Activated CD4-positive, alpha-beta memory T cell treated with anti-CD3 and anti-CD28 coated beads for 36 hours (primary cell): Measurements from ENCODE around the gene CCDC142. TPM values are rescaled to one million over a fixed set of nuclear protein-coding genes. Genes with fewer than 3 reads are reported as not detected.
"Not testable (repeated sequence)": the region's sequence is repeated elsewhere in the genome, so short reads cannot be mapped to it uniquely, and the experiment has no call there.

Experiments
- CTCF ChIA-PET: fragments of 350-600 bp; sonication (Branson Sonifier 250); formaldehyde crosslinking; loops from one replicate; lab custom pipeline; 2021; ENCODE audit warnings: antibody characterized with exemption, inconsistent platforms; lab: Charles Lee
- POLR2A ChIA-PET: fragments of 350-600 bp; sonication (Branson Sonifier 250); formaldehyde crosslinking; loops from one replicate; lab custom pipeline; 2021; ENCODE audit warnings: antibody characterized with exemption; lab: Charles Lee
- DNase-seq: peaks from one replicate; pipeline ENCODE4 v3.0.0-alpha.2; 2020
- H3K27ac Mint-ChIP-seq: one replicate; pipeline ENCODE4 v1.8.0; 2021; ENCODE audit warnings: mixed read lengths
- H3K27me3 Mint-ChIP-seq: one replicate; pipeline ENCODE4 v1.8.0; 2021; ENCODE audit warnings: mixed read lengths
- H3K36me3 Mint-ChIP-seq: one replicate; pipeline ENCODE4 v1.8.0; 2021; ENCODE audit warnings: mixed read lengths
- H3K4me1 Mint-ChIP-seq: one replicate; pipeline ENCODE4 v1.8.0; 2021; ENCODE audit warnings: low read depth, mixed read lengths
- H3K4me3 Mint-ChIP-seq: one replicate; pipeline ENCODE4 v1.8.0; 2021; ENCODE audit warnings: mild to moderate bottlenecking, mixed read lengths
- H3K9me3 Mint-ChIP-seq: one replicate; pipeline ENCODE4 v1.8.0; 2021; ENCODE audit warnings: mixed read lengths
- intact Hi-C: fragments of 100-400 bp; cut with micrococcal nuclease; formaldehyde crosslinking; loops from one replicate; pipeline ENCODE4 v1.15.1; 2023
- total RNA-seq, 2 experiments: library from RNA; stranded (reverse); gene quantifications; one replicate each; pipeline ENCODE4 v1.2.3, GENCODE V29; 2021

CCDC142 gene
- total RNA-seq, 2 experiments from 2014 or later: 10.1 to 10.8 TPM

DNA sequence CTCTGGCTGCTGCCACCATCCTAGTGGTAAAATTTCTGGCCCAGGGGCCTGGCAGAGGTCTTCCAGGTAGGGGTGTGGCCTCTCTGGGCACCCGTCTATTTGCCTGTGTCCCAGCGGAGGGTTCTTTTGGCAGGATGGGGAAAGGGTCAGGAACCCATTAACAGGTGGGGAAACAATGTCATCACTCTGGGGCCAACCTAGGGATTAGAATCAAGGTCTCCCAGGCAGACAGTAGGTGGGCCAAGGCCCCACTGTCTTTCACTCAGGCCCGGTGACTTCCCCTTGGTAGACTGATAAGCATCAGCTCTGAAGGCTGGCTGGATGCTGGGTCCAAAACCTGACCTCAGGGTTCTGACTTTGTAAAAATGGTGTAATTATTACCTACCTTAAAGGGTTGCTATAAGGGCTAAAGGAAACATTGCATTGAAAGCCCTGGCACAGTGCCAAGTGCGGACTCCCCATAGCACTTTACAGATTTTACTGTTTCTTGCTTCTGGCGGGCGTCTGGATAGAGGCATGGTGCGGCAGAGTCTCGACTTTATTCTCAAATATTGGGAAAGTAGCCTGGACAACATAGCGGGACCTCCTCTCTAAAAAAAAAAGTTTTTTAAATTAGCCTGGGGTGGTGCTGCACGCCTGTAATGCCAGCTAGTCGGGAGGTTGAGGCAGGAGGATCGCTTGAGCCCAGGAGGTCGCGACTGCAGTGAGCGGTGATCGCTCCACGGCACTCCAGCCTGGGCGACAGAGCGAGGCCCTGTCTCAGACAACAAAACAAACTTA lies 14.4 kb upstream of the CCDC142 start:
- ChIA-PET CTCF (interaction anchor here (0.9 to 1.5 kb wide), 2 partner anchors 15 to 78 kb away, joined by 3 to 7 read pairs; partner anchors contain the start of genes CCDC142 and TTC31), POLR2A (interaction anchor here (1.0 to 1.8 kb wide), 4 partner anchors 10 to 32 kb away, joined by 3 to 6 read pairs (median 5); partner anchors contain the start of genes AUP1, CCDC142, HTRA2 and PCGF1)
- Mint-ChIP-seq H3K27me3 (peaks cover 39% of the 10 kb centered on the region), H3K36me3 (peaks cover 7% of the 10 kb centered on the region), H3K4me3 (peak overlapping the region; percentile 75), H3K27ac (no peak overlapping the region), H3K4me1 (peaks cover 21% of the 10 kb centered on the region), H3K9me3 (no peaks in the 10 kb centered on the region)
- intact Hi-C loops: loop anchor here (5.0 kb wide), 1 partner anchor 35 kb away; no protein-coding TSS in a partner anchor
- DNase-seq: no peak

DNA sequence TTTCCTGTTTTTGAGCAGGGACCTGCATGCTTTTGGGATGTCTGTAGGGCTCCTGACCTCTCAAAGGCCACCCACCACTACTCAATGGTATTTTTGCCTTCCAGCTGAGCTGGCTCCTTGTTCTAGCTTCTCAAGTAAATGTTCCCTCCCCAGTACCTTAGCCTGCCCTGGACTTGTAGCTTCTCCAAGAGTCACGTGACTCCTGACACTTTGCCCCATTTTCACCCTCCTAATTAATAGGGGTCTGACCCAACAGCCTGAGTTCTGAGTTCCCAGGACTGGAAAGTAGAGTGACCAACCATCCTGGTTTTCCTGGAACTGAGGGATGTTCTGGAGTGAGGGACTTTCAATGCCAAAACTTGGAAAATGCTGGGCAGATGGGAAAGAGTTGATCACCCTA lies 12.6 kb upstream of the CCDC142 start:
- Mint-ChIP-seq H3K4me1 (peaks cover 17% of the 10 kb centered on the region), H3K27me3 (peaks cover 23% of the 10 kb centered on the region), H3K9me3 (no peaks in the 10 kb centered on the region), H3K27ac (no peak overlapping the region), H3K4me3 (no peak overlapping the region), H3K36me3 (peaks cover 15% of the 10 kb centered on the region)
- POLR2A ChIA-PET: no interaction called here
- CTCF ChIA-PET: interaction anchor here (0.7 kb wide), 1 partner anchor 49 kb away, joined by 3 read pairs; no protein-coding TSS in a partner anchor
- no peak for DNase-seq
- intact Hi-C loops: loop anchor here (5.0 kb wide), 1 partner anchor 37 kb away; no protein-coding TSS in a partner anchor

- H3K27ac Mint-ChIP-seq: no peak overlapping the region
- ChIA-PET POLR2A (interaction anchor here (1.1 kb wide), 1 partner anchor 21 kb away, joined by 3 read pairs; no protein-coding TSS in a partner anchor), CTCF (interaction anchor here (0.6 to 1.4 kb wide), 3 partner anchors 10 to 13 kb away, joined by 3 to 6 read pairs (median 4); partner anchors contain the start of genes CCDC142 and TTC31)
Measured at GRCh38 chr2:74493546-74493945, 10.7 kb upstream of the CCDC142 start.

DNA sequence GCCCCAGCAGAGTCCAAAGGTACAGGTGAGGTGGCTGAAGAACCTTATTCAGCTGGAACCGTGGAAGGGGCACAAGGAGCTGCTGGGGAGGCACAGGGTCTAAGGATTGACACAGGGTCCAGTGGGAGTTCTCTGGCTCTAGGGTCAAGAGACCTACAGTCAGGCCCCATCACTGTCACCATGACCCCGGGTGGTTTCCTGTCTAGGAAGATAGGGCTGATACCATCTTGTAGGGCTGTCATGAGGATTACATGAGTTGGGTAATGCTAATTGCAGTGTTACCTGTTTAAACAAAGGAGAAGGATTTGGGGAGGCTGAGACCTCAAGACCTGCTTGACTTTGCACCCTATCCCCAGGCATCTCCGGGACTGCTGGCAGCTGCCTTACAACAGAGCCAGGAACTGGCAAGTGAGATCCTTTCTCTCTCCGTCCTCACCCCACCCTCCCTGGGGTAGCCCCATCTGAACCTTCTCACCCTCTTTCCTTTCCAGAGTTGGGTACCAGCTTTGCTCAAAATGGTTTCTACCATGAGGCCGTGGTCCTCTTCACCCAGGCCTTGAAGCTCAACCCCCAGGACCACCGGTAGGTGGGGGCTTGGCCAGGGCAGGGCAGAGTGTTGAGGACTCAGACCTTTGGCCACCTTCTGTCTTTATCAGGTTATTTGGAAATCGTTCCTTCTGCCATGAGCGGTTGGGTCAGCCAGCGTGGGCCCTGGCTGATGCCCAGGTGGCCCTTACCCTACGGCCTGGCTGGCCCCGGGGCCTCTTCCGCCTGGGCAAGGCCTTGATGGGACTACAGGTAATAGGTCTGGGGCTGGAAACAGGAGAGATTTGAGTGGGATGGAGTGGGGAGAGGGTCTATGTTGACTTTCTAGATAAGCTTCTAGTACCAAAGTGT lies 9.1 kb upstream of the CCDC142 start:
- POLR2A ChIA-PET: interaction anchor here (1.4 kb wide), 1 partner anchor 10 kb away, joined by 3 read pairs; no protein-coding TSS in a partner anchor
- Mint-ChIP-seq H3K36me3 (peaks cover 21% of the 10 kb centered on the region), H3K4me3 (no peak overlapping the region), H3K27ac (no peak overlapping the region), H3K4me1 (no peaks in the 10 kb centered on the region), H3K9me3 (no peaks in the 10 kb centered on the region), H3K27me3 (no peaks in the 10 kb centered on the region)
- CTCF ChIA-PET: no interaction called here
- intact Hi-C loops: no loop called here
- DNase-seq: no peak

More at GRCh38 chr2:74493546-74493945, 10.7 kb upstream of the CCDC142 start:
- Mint-ChIP-seq H3K4me1 (peaks cover 11% of the 10 kb centered on the region), H3K36me3 (peaks cover 20% of the 10 kb centered on the region), H3K27me3 (peaks cover 7% of the 10 kb centered on the region), H3K4me3 (no peak overlapping the region), H3K9me3 (no peaks in the 10 kb centered on the region)
- intact Hi-C loops: no loop called here
- no peak for DNase-seq

DNA sequence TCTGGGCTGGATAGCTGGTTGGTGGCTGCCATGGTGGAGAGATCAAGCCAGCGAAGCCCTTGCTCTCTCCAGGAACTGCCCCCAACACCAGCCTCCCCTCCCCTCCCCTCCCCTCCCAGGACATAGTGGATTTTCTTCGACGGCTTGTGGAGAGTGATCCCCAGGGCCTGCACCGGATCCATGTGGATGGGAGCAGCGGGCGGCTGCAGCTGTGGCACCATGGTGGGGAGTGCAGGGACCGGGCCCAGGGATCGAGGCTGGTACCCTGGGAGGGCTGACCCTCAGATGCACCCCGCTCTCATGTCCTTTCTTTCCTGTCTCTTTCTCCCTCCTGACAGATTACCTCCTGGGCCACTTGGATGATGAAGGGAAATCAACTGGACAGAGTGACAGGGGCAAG lies 7.1 kb upstream of the CCDC142 start:
- Mint-ChIP-seq H3K27ac (no peak overlapping the region), H3K4me1 (peaks cover 2% of the 10 kb centered on the region), H3K27me3 (no peaks in the 10 kb centered on the region), H3K36me3 (peaks cover 29% of the 10 kb centered on the region), H3K9me3 (no peaks in the 10 kb centered on the region), H3K4me3 (no peak overlapping the region)
- POLR2A ChIA-PET: interaction anchor here (0.8 kb wide), 1 partner anchor 41 kb away, joined by 4 read pairs; no protein-coding TSS in a partner anchor
- CTCF ChIA-PET: interaction anchor here (1.6 to 2.3 kb wide), 2 partner anchors 96 to 98 kb away, joined by 3 to 6 read pairs; no protein-coding TSS in a partner anchor
- intact Hi-C loops: no loop called here
- no peak for DNase-seq

DNA sequence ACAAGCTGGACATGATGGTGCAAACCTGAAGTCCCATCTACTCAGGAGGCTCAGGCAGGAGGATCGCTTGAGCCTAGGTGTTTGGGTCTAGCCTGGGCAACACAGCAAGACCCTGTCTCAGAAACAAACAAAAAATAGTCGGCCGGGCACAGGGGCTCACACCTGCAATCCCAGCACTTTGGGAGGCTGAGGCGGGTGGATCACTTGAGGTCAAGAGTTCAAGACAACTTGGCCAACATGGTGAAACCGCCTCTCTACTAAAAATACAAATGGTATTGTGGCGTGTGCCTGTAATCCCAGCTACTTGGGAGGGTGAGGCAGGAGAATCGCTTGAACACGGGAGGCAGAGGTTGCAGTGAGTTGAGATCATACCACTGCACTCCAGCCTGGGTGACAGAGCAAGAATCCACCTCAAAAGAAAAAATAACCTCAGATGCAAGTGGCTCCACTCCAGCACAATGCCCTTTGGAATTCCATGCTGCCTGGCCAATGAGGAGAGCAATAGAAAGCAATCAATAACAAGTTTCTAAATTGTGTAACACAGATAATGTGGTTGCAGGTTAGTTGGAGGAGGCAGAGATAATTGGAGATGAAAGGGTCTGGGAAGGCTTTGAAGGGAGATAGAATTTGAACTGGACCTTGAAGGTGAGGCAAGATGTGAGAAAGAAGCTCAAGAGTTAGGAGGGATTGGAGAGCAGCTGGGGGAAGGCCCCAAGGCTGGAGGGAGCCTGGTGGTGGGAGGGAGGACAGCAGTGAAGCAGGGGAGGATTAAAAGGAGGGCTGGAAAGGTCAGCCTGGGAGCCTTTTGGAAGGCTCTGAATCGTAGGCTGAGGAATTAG lies 6.1 kb upstream of the CCDC142 start:
- DNase-seq: no peak
- Mint-ChIP-seq H3K4me1 (peaks cover 4% of the 10 kb centered on the region), H3K4me3 (no peak overlapping the region), H3K27ac (no peak overlapping the region), H3K27me3 (no peaks in the 10 kb centered on the region), H3K9me3 (no peaks in the 10 kb centered on the region), H3K36me3 (peaks cover 31% of the 10 kb centered on the region)
- CTCF ChIA-PET: interaction anchor here (0.6 to 2.3 kb wide), 3 partner anchors 77 to 100 kb away, joined by 3 to 6 read pairs (median 3); no protein-coding TSS in a partner anchor
- intact Hi-C loops: no loop called here
- POLR2A ChIA-PET: interaction anchor here (0.8 kb wide), 1 partner anchor 42 kb away, joined by 4 read pairs; no protein-coding TSS in a partner anchor

DNA sequence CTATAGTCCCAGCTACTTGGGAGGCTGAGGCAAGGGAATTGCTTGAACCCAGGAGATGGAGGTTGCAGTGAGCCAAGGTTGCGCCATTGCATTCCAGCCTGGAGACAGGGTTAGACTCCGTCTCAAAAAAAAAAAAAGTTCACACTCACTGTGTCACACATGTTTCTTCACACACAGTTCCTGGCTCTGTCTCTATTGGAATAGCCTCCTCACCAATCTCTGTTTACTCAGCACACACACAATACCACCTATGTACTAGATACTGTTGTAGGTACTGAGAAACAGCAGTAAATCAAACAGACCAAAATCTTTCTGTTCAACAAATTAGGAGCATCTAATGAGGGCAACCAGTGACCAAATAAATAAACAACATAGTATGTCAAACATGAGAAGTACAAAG lies 3.3 kb upstream of the CCDC142 start:
- no peak overlapping the region for H3K4me3 Mint-ChIP-seq
- no peak overlapping the region for H3K27ac Mint-ChIP-seq
- intact Hi-C loops: no loop called here
- peaks cover 18% of the 10 kb centered on the region for H3K4me1 Mint-ChIP-seq
- peaks cover 27% of the 10 kb centered on the region for H3K36me3 Mint-ChIP-seq
- ChIA-PET CTCF (interaction anchor here (8.8 kb wide), 1 partner anchor 100 kb away, joined by 145 read pairs; no protein-coding TSS in a partner anchor), POLR2A (no interaction called here)
- no peaks in the 10 kb centered on the region for H3K27me3 Mint-ChIP-seq
- no peak for DNase-seq
- no peaks in the 10 kb centered on the region for H3K9me3 Mint-ChIP-seq

DNA sequence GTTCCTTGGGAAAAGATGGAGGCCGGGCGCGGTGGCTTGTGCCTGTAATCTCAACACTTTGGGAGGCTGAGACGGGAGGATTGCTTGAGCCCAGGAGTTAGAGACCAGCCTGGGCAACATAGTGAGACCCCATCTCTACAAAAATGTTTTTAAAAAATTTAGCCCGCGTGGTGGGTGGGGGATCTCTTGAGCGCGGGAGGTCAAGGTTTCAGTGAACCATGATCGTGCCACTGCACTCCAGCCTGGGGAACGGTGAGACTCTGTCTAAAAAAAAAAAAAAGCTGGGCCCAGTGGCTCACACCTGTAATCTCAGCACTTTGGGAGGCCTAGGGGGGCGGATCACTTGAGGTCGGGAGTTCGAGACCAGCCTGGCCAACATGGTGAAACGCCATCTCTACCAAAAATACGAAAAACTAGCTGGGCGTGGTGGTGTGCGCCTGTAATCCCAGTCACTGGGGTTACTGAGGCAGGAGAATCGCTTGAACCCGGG lies 922 bp upstream of the CCDC142 start:
- Mint-ChIP-seq H3K4me3 (peak overlapping the region; percentile 100), H3K4me1 (peaks cover 35% of the 10 kb centered on the region), H3K27ac (peak overlapping the region; percentile 99), H3K36me3 (peaks cover 26% of the 10 kb centered on the region)
- H3K27me3 Mint-ChIP-seq, H3K9me3 Mint-ChIP-seq, DNase-seq: not testable (repeated sequence)
- ChIA-PET CTCF (interaction anchor here (1.0 to 8.8 kb wide), 14 partner anchors 10 to 216 kb away, joined by 3 to 145 read pairs (median 5); partner anchors contain the start of genes AUP1, HTRA2, MOGS and MRPL53), POLR2A (interaction anchor here (0.6 to 3.6 kb wide), 10 partner anchors 11 to 143 kb away, joined by 3 to 31 read pairs (median 4); partner anchors contain the start of genes AUP1, DQX1, HTRA2 and MRPL53)
- intact Hi-C loops: loop anchor here (1.0 to 2.0 kb wide), 8 partner anchors 15 to 104 kb away; partner anchors contain the start of genes AUP1, DOK1, HTRA2 and PCGF1

- Mint-ChIP-seq H3K36me3 (peaks cover 26% of the 10 kb centered on the region), H3K27ac (peak overlapping the region; percentile 99), H3K27me3 (no peaks in the 10 kb centered on the region), H3K4me3 (peak overlapping the region; percentile 100), H3K4me1 (peaks cover 35% of the 10 kb centered on the region), H3K9me3 (no peaks in the 10 kb centered on the region)
- DNase-seq: peak; percentile 73
- intact Hi-C loops: loop anchor here (1.0 to 2.0 kb wide), 2 partner anchors 10 to 73 kb away; partner anchors contain the start of genes DOK1 and MRPL53
- CTCF ChIA-PET: interaction anchor here (0.8 to 8.8 kb wide), 22 partner anchors 9 to 486 kb away, joined by 3 to 145 read pairs (median 6); partner anchors contain the start of genes AUP1, C2orf81, HTRA2 and INO80B
- POLR2A ChIA-PET: interaction anchor here (0.5 to 3.6 kb wide), 11 partner anchors 9 to 103 kb away, joined by 3 to 31 read pairs (median 4); partner anchors contain the start of genes AUP1, HTRA2, INO80B and MRPL53
Measured at GRCh38 chr2:74481961-74482800, 617 bp downstream of the CCDC142 start.
